GM23248 (cell line): Measurements from ENCODE around the gene WDR35.

Source experiments
- EZH2 ChIP-seq: fragments of 200-600 bp; sonication (generic); IDR thresholded peaks from 2 replicates; pipeline ENCODE4 v1.6.1; 2018; ENCODE audit warnings: antibody characterized with exemption, mild to moderate bottlenecking; ENCODE audit not compliant: insufficient read depth, poor library complexity, severe bottlenecking
- EZH2phosphoT487 ChIP-seq: fragments of 200-600 bp; sonication (generic); IDR thresholded peaks from 2 replicates; pipeline ENCODE4 v1.6.1; 2018; ENCODE audit warnings: antibody characterized with exemption, moderate library complexity, mild to moderate bottlenecking, low read depth; ENCODE audit not compliant: insufficient read depth

DNA sequence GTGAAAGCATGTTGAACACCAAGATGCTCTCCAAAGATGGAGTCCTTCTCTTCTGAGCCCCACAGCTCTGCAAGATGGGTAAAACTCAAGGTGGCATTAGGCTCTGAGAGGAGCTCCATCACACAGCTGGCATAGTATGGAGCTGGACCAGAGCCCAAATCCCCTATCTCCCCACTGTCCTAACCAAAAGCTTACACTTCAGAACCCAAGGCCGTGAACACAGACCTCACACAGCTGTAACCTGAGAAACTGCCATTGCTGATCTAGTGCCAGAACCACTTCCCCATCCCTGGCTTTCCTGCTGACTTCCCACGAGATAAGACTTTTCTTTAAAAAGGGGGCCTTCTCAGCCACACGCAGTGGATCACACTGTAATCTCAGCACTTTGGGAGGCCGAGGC is 113.2 kb downstream of the WDR35 start:
- TF ChIP-seq EZH2 = no peak
- TF ChIP-seq EZH2phosphoT487 = no peak
